Uterus (tissue), 2 donors: ENCODE data around the gene RNU1-2.

Experiments
- CTCF ChIP-seq, 4 experiments: fragments of 200-600 bp in 2 of 4; fragments of 450-650 bp in 2 of 4; sonication (generic) in 2 of 4; IDR thresholded peaks; one replicate each; pipeline ENCODE4 v1.5.1; 2016 to 2019; ENCODE audit warnings: antibody characterized with exemption in 4 of 4, mild to moderate bottlenecking in 2 of 4, moderate library complexity in 1 of 4
- POLR2A ChIP-seq, 2 donors: fragments of 450-650 bp; IDR thresholded peaks; one replicate each; pipeline ENCODE4 v1.6.1; 2016; ENCODE audit warnings: antibody characterized with exemption in 2 of 2, mild to moderate bottlenecking in 1 of 2, moderate library complexity in 1 of 2

- no peak for TF ChIP-seq CTCF (IDR thresholded peaks at IDR 0.05)
- TF ChIP-seq POLR2A (IDR thresholded peaks at IDR 0.05), result no peak
Observed at GRCh38 chr1:16924919-16925477, 29.2 kb downstream of the RNU1-2 start.
